K562 (cell line): Measurements from ENCODE around the gene TAOK2. TPM values are rescaled to one million over a fixed set of nuclear protein-coding genes. Genes with fewer than 3 reads are reported as not detected.
A peak's percentile ranks its signal among the peaks of the same experiment; 100 is the strongest.

Source experiments
- ATAC-seq: fragments of 200-7000 bp; cut with Tn5 transposase; 3 replicates; pipeline ENCODE4 v1.9.1; 2020; ENCODE audit warnings: moderate library complexity
- BruUV-seq: library from RNA; stranded (reverse); fragments of 400-500 nt; replicated peaks from 2 replicates; lab custom pipeline; 2021; lab: Mats Ljungman, UMichigan
- CTCF ChIA-PET: fragments of 300-600 bp; formaldehyde crosslinking; extraction: SDS; loops from one replicate; lab custom pipeline; 2021; ENCODE audit warnings: low intra/inter-chr PET ratio; lab: Yijun Ruan, JAX
- POLR2A ChIA-PET: fragments of 300-600, 350-650 bp; sonication (Branson Sonifier 250); formaldehyde crosslinking; extraction: SDS; loops from one replicate; lab custom pipeline; 2021; ENCODE audit warnings: antibody characterized with exemption, inconsistent platforms; lab: Yijun Ruan, JAX
- DNase-seq, 4 experiments: peaks; one replicate each; pipeline versions ENCODE4 v3.0.0 to v3.0.0-alpha.2; 2011 to 2018; ENCODE audit warnings: low spot score in 3 of 4, mixed read lengths in 3 of 4; ENCODE audit errors: extremely low read depth in 1 of 4
- FAIRE-seq: peaks from 2 replicates; lab custom pipeline; 2011; peaks lifted over from hg19 to GRCh38; lab: Jason Lieb, UNC
- H2AFZ ChIP-seq: 2 replicates; pipeline ENCODE4 v1.6.0; 2011; ENCODE audit warnings: low read depth, low read length, control low read depth, inconsistent platforms
- H3K27ac ChIP-seq: fragments of 200-600 bp; 3 replicates; pipeline ENCODE4 v1.8.0; 2011; ENCODE audit warnings: low read depth, mild to moderate bottlenecking, control low read depth, inconsistent platforms, low read length, moderate library complexity, mixed read lengths; ENCODE audit errors: extremely low read depth
- H3K27me3 ChIP-seq, 2 experiments: fragments of 300-600 bp in 1 of 2; 2 replicates in 1 of 2; 3 replicates in 1 of 2; pipeline versions ENCODE4 v1.6.0 to v1.8.0; 2011; ENCODE audit warnings: inconsistent platforms in 2 of 2, low read length in 2 of 2, mild to moderate bottlenecking in 1 of 2, mixed read lengths in 1 of 2, moderate library complexity in 1 of 2; ENCODE audit not compliant: control insufficient read depth in 2 of 2, insufficient read depth in 2 of 2
- H3K36me3 ChIP-seq: fragments of 300-600 bp; 3 replicates; pipeline ENCODE4 v1.8.0; 2011; ENCODE audit warnings: mild to moderate bottlenecking, low read length, inconsistent platforms; ENCODE audit not compliant: control insufficient read depth, insufficient read depth
- H3K4me1 ChIP-seq, 2 experiments: fragments of 200-600 bp in 1 of 2; replicated peaks in 1 of 2; 2 replicates in 1 of 2; 3 replicates in 1 of 2; pipeline versions ENCODE4 v1.5.1 to v1.8.0; 2011; ENCODE audit warnings: inconsistent platforms in 2 of 2, low read length in 2 of 2, mild to moderate bottlenecking in 1 of 2, mixed read lengths in 1 of 2, moderate library complexity in 1 of 2; ENCODE audit not compliant: control insufficient read depth in 2 of 2, insufficient read depth in 2 of 2
- H3K4me2 ChIP-seq: 2 replicates; pipeline ENCODE4 v1.6.1; 2011; ENCODE audit warnings: low read length, control low read depth, inconsistent platforms, mixed read lengths; ENCODE audit not compliant: insufficient read depth
- H3K4me3 ChIP-seq: fragments of 200-600 bp; sonication (generic), shearing (Covaris generic); 2 replicates; pipeline ENCODE4 v1.5.1; 2016; ENCODE audit warnings: control low read depth, inconsistent platforms
- H3K79me2 ChIP-seq: fragments of 200-600 bp; 3 replicates; pipeline ENCODE4 v1.8.0; 2011; ENCODE audit warnings: low read length, inconsistent platforms; ENCODE audit not compliant: control insufficient read depth, insufficient read depth
- H3K9ac ChIP-seq, 2 experiments: 2 replicates each; pipeline versions ENCODE4 v1.6.0 to v1.6.1; 2011; ENCODE audit warnings: low read depth in 2 of 2, low read length in 2 of 2, control low read depth in 1 of 2, inconsistent platforms in 1 of 2, mild to moderate bottlenecking in 1 of 2, mixed read lengths in 1 of 2; ENCODE audit not compliant: insufficient read depth in 1 of 2
- H3K9me1 ChIP-seq: one replicate; pipeline ENCODE4 v1.6.0; 2011; ENCODE audit warnings: inconsistent platforms, mild to moderate bottlenecking, low read length, moderate library complexity; ENCODE audit not compliant: control insufficient read depth, insufficient read depth
- H3K9me3 ChIP-seq: replicated peaks from 2 replicates; pipeline ENCODE4 v1.5.1; 2011; ENCODE audit warnings: low read depth, low read length, inconsistent platforms; ENCODE audit not compliant: control insufficient read depth, insufficient read depth
- H4K20me1 ChIP-seq: replicated peaks from 2 replicates; pipeline ENCODE4 v1.6.1; 2011; ENCODE audit warnings: low read length, inconsistent platforms, mixed read lengths; ENCODE audit not compliant: control insufficient read depth, insufficient read depth
- CHCHD3 ChIP-seq: fragments of 250-450 bp; sonication (Bioruptor Pico); IDR thresholded peaks from 2 replicates; pipeline ENCODE4 v2.1.2; 2022; ENCODE audit warnings: mild to moderate bottlenecking
- EZH2 ChIP-seq: IDR thresholded peaks from 2 replicates; pipeline ENCODE4 v1.6.1; 2012; ENCODE audit warnings: low read depth, mild to moderate bottlenecking, inconsistent platforms, low read length, borderline replicate concordance
- FOXA1 ChIP-seq: fragments of 450-650 bp; IDR thresholded peaks from 2 replicates; pipeline ENCODE4 v1.6.1; 2016; ENCODE audit warnings: mild to moderate bottlenecking, borderline replicate concordance
- MCM3 ChIP-seq: fragments of 450-650 bp; IDR thresholded peaks from 2 replicates; pipeline ENCODE4 v1.6.1; 2016
- RFX1 ChIP-seq: fragments of 450-650 bp; IDR thresholded peaks from 2 replicates; pipeline ENCODE4 v1.6.1; 2016; ENCODE audit warnings: mild to moderate bottlenecking, moderate library complexity
- ZBTB8A ChIP-seq: fragments of 450-650 bp; IDR thresholded peaks from 2 replicates; pipeline ENCODE4 v1.6.1; 2018; ENCODE audit warnings: mild to moderate bottlenecking, moderate library complexity; ENCODE audit not compliant: partially characterized antibody
- ZNF324 ChIP-seq: fragments of 250-450 bp; sonication (Bioruptor Pico); IDR thresholded peaks from 2 replicates; pipeline ENCODE4 v1.4.0; 2020; ENCODE audit warnings: mild to moderate bottlenecking
- ZNF668 ChIP-seq: fragments of 250-450 bp; sonication (Bioruptor Pico); IDR thresholded peaks from 2 replicates; pipeline ENCODE4 v1.8.0; 2022; ENCODE audit warnings: mild to moderate bottlenecking, inconsistent platforms
- WGBS: fragments of 100-300 bp; shearing (Covaris generic); methylation state at CpG from one replicate; pipeline ENCODE4 v1.1.6; 2016; ENCODE audit warnings: low coverage, mixed read lengths; ENCODE audit not compliant: insufficient coverage; ENCODE audit errors: missing lambda C conversion rate; 5-methylcytosine and 5-hydroxymethylcytosine counted together
- in situ Hi-C: fragments of 300-500 bp; cut with MboI; formaldehyde crosslinking; loops from 4 replicates; pipeline ENCODE4 v1.15.0; 2018; ENCODE audit warnings: inconsistent platforms, mixed read lengths
- intact Hi-C: fragments of 100-400 bp; cut with micrococcal nuclease; formaldehyde crosslinking; loops from 2 replicates; pipeline ENCODE4 v1.14.2; 2022
- polyA plus RNA-seq, 8 experiments: library from polyadenylated mRNA; depleted of rRNA in 4 of 8; stranded (reverse) in 5 of 8; unstranded in 3 of 8; fragments of >200 nt; fragmentation: Nextera tagmentation in 2 of 8; fragmentation: Illumina TruSeq in 1 of 8; extraction: Ambion mirVana in 2 of 8; extraction: Trizol in 1 of 8; gene quantifications; 2 replicates each; pipeline versions ENCODE4 v1.2.1 to v1.2.3, GENCODE V29; 2011 to 2014; ENCODE audit warnings: inconsistent platforms in 1 of 8, missing spikeins in 1 of 8
- total RNA-seq, 7 experiments: library from RNA; depleted of rRNA in 6 of 7; stranded (reverse); fragments of >200 nt in 6 of 7; fragmentation: Illumina TruSeq in 2 of 7; extraction: Trizol in 2 of 7; gene quantifications; 2 replicates each; pipeline versions ENCODE4 v1.2.1 to v1.2.3, GENCODE V29; 2011 to 2021; ENCODE audit warnings: low replicate concordance in 1 of 7
- TF ChIP-seq, protein P1 (sequence below): fragments of 200-800 bp; sonication (Bioruptor generic); IDR thresholded peaks from 2 replicates; pipeline ENCODE4 v1.6.1; 2016; ENCODE audit warnings: missing genetic modification characterization, missing compliant biosample characterization
- TF ChIP-seq, protein P2 (sequence below): fragments of 250-450 bp; sonication (Bioruptor Pico); IDR thresholded peaks from 2 replicates; pipeline ENCODE4 v1.5.0; 2021; ENCODE audit warnings: mild to moderate bottlenecking, moderate library complexity
- TF ChIP-seq, protein P3 (sequence below): fragments of 450-650 bp; formaldehyde crosslinking; conservative IDR thresholded peaks from 2 replicates; pipeline ENCODE4 v1.4.0; 2022; ENCODE audit warnings: mild to moderate bottlenecking, missing genetic modification characterization

The TAOK2 gene
- total and polyA plus RNA-seq, 9 of the 15 experiments (the other 6 are each of a cell fraction or from before 2014, with no cell fraction given), result 0.10 to 41.8 (median 13.7) TPM

DNA sequence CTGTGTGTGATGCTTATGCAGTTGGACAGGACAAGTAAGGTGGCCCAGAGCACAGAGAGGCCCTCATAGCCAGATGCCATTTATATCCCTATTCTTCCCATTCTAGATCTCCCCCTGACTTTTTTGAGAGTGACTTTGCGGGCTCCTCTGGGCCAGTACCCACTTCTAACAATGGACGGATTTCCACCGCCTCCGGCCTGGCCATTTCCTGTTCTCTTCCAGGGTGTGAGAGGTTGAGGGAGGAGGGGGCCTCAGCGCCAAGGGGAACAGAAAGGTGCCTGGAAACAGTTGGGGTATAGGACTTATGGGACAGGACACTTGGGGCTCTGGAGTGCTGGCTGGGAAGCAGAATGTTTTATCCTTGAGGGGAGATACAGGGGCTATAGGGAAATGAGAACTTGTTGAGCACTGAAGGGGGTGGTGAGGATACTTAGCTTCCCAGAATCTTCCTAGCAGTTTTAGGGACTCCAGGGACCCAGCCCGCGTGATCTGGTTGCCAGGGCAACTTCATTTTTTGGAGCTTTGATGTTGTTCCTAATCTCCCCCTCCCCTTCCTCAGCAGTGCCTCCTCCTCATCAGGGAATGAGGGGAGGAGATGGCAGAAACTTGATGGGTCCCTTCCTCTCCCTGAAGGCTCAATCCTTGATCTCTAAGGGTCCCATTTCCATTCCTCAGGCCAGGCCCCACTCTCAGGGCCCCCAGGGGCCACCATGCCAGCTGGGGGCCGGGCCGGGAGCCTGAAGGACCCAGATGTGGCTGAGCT, 3.6 kb downstream of the TAOK2 start (continued):
- TF ChIP-seq, protein P1, sequence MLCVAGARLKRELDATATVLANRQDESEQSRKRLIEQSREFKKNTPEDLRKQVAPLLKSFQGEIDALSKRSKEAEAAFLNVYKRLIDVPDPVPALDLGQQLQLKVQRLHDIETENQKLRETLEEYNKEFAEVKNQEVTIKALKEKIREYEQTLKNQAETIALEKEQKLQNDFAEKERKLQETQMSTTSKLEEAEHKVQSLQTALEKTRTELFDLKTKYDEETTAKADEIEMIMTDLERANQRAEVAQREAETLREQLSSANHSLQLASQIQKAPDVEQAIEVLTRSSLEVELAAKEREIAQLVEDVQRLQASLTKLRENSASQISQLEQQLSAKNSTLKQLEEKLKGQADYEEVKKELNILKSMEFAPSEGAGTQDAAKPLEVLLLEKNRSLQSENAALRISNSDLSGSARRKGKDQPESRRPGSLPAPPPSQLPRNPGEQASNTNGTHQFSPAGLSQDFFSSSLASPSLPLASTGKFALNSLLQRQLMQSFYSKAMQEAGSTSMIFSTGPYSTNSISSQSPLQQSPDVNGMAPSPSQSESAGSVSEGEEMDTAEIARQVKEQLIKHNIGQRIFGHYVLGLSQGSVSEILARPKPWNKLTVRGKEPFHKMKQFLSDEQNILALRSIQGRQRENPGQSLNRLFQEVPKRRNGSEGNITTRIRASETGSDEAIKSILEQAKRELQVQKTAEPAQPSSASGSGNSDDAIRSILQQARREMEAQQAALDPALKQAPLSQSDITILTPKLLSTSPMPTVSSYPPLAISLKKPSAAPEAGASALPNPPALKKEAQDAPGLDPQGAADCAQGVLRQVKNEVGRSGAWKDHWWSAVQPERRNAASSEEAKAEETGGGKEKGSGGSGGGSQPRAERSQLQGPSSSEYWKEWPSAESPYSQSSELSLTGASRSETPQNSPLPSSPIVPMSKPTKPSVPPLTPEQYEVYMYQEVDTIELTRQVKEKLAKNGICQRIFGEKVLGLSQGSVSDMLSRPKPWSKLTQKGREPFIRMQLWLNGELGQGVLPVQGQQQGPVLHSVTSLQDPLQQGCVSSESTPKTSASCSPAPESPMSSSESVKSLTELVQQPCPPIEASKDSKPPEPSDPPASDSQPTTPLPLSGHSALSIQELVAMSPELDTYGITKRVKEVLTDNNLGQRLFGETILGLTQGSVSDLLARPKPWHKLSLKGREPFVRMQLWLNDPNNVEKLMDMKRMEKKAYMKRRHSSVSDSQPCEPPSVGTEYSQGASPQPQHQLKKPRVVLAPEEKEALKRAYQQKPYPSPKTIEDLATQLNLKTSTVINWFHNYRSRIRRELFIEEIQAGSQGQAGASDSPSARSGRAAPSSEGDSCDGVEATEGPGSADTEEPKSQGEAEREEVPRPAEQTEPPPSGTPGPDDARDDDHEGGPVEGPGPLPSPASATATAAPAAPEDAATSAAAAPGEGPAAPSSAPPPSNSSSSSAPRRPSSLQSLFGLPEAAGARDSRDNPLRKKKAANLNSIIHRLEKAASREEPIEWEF, result no peak
- TF ChIP-seq CHCHD3 (CRISPR knock-in tag), result no peak
- TF ChIP-seq RFX1, result peak; percentile 34; the same call in 1 of the 2 replicates
- no peak for TF ChIP-seq ZNF668 (CRISPR knock-in tag)

DNA sequence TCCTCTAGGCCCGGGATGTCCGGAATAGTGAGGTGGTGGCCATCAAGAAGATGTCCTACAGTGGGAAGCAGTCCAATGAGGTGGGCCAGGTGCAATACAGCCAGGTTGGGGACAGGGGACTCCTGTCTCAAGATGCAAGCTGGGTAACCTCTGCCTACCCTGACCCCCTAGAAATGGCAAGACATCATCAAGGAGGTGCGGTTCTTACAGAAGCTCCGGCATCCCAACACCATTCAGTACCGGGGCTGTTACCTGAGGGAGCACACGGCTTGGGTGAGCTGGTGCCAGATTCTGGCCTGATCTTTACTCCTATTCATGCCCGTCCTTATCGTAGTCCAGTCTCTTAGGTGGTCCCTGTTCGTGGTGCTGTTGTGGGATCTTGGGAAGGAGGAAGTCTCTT, 4.4 kb downstream of the TAOK2 start:
- Histone ChIP-seq H4K20me1 (peaks cover 26% of the 10 kb centered on the region), H3K9me1 (peaks cover 3% of the 10 kb centered on the region), H3K4me3 (no peak overlapping the region), H3K9ac (no peak overlapping the region), H3K9me3 (no peaks in the 10 kb centered on the region), H3K27me3 (no peaks in the 10 kb centered on the region), H3K4me2 (no peak overlapping the region), H3K36me3 (peaks cover 63% of the 10 kb centered on the region), H2AFZ (no peak overlapping the region), H3K79me2 (peaks cover 36% of the 10 kb centered on the region), H3K27ac (no peak overlapping the region), H3K4me1 (peaks cover 24 to 30% of the 10 kb centered on the region in 2 experiments; a peak in 4 of 5 replicates)
- intact Hi-C loops (no loop called here), in situ Hi-C loops (no loop called here)
- WGBS, result 94% methylated on average over 8 of the region's 9 CpGs
- BruUV-seq, result no TSS peak
- CTCF ChIA-PET, result no interaction called here
- POLR2A ChIA-PET, result interaction anchor here (1.4 to 2.4 kb wide), 2 partner anchors 12 to 17 kb away, joined by 3 to 9 read pairs; partner anchors contain the start of gene HIRIP3
- ATAC-seq, result no peak
- FAIRE-seq, result no peak
- DNase-seq, result no peak
- TF ChIP-seq, protein P2, sequence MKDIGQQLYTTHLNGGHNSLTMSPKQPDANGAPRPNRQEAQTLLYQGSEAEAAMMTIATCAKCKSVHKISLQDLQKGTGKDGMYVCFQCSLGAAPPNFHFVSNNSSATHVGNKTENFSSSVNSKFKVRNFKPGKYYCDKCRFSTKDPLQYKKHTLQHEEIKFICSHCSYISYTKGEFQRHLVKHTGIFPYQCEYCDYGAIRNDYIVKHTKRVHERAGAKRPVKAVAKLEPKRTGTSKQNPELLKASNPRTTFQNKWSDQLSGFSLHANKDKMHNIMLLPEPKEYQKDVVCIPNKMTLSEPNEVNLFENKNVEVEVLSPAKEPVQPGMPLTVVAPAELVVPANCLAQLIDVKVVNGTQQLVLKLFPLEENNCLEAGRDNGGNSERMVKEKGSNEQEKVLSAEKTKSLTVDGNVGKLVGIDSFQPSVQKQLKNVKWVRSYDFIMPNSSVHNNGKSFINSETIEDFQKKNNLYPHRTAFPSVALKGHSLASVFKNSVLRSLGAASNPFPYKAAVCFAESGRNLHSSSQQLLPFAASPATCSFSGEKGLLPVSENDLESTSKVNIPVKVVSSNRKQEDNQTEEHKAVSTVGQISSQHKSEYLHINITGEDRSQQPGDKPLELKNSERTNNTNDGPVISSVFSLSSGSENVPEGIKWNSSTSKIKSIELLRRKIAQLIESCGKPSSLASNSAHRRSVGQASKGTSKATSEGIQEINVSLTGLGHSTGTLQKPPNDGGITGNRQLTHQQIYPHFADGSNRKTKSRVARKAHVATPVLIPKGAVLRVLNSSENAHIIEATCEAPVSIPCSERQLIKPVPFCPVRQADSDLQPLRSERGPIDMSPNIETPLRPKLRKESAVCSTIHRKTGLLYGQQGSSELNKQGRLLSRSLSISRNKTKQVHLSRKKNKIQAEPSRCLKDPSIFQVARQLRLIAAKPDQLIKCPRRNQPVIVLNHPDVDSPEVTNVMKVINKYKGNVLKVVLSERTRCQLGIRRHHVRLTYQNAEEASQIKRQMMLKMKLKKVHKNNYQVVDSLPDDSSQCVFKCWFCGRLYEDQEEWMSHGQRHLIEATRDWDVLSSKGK, result no peak
- no peak for TF ChIP-seq ZNF324 (CRISPR knock-in tag)
- no peak for TF ChIP-seq ZBTB8A
- TF ChIP-seq, protein P3, sequence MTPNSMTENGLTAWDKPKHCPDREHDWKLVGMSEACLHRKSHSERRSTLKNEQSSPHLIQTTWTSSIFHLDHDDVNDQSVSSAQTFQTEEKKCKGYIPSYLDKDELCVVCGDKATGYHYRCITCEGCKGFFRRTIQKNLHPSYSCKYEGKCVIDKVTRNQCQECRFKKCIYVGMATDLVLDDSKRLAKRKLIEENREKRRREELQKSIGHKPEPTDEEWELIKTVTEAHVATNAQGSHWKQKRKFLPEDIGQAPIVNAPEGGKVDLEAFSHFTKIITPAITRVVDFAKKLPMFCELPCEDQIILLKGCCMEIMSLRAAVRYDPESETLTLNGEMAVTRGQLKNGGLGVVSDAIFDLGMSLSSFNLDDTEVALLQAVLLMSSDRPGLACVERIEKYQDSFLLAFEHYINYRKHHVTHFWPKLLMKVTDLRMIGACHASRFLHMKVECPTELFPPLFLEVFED, result no peak
- TF ChIP-seq FOXA1, result no peak
- no peak for TF ChIP-seq MCM3
- TF ChIP-seq EZH2, result no peak
